ENCODE measurements around the gene MGAT5B.

DNA sequence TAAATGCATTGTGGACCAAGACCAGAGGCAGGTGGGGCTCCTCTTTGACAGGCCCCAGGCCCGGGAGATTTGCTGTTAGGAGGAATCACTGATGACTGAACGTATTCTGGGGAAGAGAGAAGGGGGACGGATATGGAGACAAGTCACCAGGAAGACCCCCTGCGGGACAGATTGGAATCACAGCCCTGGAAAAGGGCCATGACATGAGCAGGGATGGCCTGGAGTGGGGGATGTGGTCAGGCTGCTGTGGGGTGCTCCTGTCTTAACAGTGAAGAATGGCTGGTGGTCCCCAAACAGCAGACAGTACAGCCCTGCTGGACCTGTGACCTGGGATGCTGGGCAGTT is 23.7 kb upstream of the MGAT5B start:
- TF ChIP-seq, protein P1, sequence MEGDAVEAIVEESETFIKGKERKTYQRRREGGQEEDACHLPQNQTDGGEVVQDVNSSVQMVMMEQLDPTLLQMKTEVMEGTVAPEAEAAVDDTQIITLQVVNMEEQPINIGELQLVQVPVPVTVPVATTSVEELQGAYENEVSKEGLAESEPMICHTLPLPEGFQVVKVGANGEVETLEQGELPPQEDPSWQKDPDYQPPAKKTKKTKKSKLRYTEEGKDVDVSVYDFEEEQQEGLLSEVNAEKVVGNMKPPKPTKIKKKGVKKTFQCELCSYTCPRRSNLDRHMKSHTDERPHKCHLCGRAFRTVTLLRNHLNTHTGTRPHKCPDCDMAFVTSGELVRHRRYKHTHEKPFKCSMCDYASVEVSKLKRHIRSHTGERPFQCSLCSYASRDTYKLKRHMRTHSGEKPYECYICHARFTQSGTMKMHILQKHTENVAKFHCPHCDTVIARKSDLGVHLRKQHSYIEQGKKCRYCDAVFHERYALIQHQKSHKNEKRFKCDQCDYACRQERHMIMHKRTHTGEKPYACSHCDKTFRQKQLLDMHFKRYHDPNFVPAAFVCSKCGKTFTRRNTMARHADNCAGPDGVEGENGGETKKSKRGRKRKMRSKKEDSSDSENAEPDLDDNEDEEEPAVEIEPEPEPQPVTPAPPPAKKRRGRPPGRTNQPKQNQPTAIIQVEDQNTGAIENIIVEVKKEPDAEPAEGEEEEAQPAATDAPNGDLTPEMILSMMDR (IDR thresholded peaks at IDR 0.05; ENCODE audit: low read depth, low read length, missing input control), result no peak
- TF ChIP-seq, protein P2, sequence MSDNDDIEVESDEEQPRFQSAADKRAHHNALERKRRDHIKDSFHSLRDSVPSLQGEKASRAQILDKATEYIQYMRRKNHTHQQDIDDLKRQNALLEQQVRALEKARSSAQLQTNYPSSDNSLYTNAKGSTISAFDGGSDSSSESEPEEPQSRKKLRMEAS (IDR thresholded peaks at IDR 0.05), result no peak
- TF ChIP-seq REST (IDR thresholded peaks at IDR 0.05), result no peak
- TF ChIP-seq EGR1 (IDR thresholded peaks at IDR 0.05; ENCODE audit: low read depth in 2 of 2), result no peak
- no peak for TF ChIP-seq SP1 (IDR thresholded peaks at IDR 0.05)
- no peak for TF ChIP-seq YY1 (IDR thresholded peaks at IDR 0.05)
- TF ChIP-seq FOXA1 (IDR thresholded peaks at IDR 0.05), result no peak
- no peak for TF ChIP-seq TAF1 (conservative IDR thresholded peaks at IDR 0.05)
- no peak for TF ChIP-seq ATF3 (IDR thresholded peaks at IDR 0.05)
- TF ChIP-seq GABPA (IDR thresholded peaks at IDR 0.05 in 1 of 2, conservative IDR thresholded peaks at IDR 0.05 in 1 of 2), result no peak
- no peak for TF ChIP-seq NR2F2 (IDR thresholded peaks at IDR 0.05)
- no peak for TF ChIP-seq ZBTB33 (IDR thresholded peaks at IDR 0.05)
